Midbrain (tissue), 1 donor: ENCODE data around the gene CDK5RAP1.

Experiments
- DNase-seq: peaks from one replicate; lab custom pipeline; 2025; lab: John Stamatoyannopoulos, UW

Gene CDK5RAP1

DNA sequence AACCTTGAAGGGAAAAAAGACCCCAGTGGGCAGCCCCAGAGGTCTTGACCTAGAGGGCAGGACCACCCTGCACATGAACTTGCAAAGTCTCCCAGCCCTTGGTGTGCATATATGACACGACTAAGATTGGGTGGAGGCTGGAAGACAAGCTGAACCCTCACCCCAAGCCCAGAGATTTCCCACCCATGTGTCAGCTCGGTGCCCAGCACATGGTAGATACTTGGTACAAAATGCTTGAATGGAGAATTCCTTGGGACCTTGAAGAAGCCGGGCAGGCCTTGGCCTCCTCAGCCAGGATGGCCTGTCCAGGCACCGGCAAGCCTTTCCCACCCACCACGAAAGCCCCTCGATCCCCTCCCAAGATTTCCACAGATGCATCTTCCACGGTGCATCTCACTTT, 67.7 kb downstream of the CDK5RAP1 start:
- no peak for DNase-seq

DNA sequence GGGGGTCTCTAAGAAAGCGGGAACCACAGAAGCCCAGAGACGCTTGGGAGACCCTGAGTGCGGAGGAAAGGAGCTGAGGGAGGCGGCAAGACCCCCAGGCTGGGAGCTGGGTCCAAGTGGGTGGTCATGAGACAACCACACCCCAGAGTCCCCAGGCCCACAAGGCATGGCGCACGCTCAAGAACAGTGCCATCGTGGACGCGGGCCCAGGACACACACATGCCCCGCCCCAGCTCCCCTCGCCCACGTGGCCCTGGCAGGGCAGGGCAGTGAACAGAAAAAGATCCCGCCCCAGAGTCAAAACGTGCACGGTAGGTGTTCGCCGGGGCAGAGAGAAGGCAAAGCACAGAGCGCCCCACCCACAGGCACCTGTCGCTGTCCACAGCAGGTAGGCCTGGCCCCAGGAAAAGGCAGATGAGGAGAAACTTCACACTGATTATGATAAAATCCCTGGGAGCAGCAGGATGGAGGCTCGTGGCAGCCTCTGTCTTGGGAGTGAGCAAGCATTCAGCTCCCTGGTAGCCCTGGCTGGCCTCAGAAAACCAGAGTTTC, 68.3 kb downstream of the CDK5RAP1 start:
- no peak for DNase-seq

DNA sequence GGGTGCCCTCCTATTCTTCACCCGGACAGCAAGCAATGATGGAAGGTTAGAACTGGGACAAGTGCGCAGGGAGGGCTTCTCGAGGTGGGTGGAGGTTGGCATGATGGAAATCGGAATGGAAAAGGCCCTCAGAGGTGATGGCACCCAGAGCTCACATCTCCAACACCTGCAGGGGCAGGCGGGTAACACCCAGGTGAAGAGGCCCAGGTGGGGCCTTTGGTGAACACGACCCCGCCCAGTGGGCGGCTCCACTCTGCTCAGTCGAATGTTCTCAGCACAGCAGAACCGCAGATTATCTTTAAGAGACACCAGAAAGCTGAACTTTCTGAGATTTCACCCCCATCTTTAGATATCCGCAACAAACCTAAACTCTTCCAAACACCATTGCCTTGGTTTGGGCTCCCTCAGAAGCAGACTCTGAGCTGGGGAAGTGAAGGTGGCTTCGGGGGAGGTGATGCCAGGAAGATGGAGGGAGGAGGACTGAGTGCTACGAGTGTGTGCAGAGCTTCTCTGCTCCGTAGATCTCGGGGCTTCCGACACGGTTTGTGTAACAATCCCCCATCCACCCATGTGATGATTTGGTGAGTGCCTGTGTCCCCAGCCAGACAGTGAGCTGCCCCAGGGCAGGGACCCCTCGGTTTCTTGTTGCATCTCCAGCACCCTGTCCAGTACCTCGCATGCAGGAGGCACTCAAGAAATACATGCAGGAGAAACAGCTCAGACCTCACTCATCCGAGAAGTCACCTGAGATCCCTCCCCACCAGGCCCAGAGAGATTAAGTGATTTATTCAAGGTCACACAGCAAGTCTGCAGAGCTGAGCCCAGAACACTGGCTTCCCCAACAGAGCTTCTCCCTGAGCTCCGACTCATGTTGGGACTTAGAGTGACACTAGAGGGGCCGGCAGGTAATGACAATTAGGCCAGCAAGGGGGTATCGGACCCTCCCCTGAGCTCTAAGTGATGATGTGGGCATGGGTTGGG, 72.9 kb downstream of the CDK5RAP1 start:
- no peak for DNase-seq

- no peak for DNase-seq
These were observed 76.0 kb downstream of the CDK5RAP1 start for GRCh38 chr20:33325350-33325749.

DNA sequence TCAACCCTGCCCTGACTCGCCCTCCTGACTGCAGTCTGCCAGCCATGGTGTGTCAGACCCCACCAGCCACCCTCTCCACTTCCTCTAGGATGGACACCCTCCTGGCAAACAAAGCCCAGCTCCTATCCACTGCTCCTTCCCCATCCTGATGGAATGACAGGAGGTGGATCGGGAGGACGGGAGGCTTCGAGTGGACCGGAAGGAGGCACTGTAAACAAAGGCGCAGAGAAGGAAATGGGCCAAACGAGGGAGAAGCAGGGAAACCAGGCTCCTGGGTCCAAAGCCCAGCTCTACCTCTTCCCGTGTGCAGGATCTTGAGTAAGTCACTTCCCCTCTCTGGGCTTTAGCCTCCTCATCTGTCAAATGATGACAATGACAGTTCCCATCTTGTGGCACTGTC, 78.1 kb downstream of the CDK5RAP1 start:
- DNase-seq: no peak

GRCh38 chr20:33322456-33322855, 78.9 kb downstream of the CDK5RAP1 start:
- DNase-seq: no peak

GRCh38 chr20:33320006-33320405, 81.3 kb downstream of the CDK5RAP1 start:
- DNase-seq: no peak

GRCh38 chr20:33318096-33318429, 83.3 kb downstream of the CDK5RAP1 start:
- no peak for DNase-seq

DNA sequence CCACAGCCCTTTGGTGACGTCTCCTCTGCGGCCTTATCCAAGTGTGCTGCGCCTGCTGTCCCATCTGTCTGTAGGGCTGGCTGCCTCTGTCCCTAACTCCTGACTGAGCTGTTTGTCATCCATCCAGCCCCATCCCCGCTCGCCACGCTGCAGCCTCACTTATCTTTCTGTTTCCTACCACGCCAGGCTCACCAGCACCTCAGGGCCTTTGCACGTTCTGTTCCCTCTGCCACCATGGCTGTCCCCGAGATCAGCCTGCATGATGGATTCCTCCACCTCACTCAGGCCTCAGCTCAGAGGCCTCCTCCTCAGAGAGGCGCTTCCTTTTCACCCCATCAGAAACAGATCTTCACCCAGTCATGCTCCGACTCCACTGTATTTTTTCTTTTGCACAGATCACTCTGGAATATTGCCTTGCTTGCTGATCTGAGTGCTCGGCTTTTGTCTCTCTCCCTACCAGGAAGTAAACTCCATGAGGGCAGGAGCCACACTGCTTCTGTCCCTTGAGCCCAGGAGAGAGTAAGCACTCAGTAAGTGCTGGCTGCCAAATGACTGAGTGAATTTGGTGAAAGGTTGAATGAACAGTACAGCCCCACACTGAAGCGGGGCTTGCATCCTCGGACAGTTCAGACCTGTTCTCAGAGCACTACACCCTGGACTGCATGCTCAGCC, 83.8 kb downstream of the CDK5RAP1 start:
- no peak for DNase-seq

DNA sequence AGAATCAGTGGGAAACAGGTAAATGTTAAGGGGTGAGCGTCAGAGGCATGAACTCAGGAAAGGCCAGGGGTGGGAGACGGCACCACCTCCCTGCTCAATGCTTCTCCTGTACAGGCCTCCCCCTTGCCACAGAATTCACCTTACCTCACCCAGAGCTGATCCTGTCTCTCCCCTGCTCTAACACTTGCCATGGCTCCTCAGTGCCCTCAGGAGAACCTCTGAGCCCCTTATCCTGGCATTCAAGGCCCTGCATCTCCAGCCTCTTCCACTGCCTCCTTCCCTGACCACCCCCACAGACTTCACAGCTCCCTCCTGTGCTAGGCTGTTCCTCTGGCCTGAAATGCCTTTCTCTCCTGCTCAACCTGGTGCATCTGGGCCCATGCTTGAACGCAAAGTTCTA, 84.4 kb downstream of the CDK5RAP1 start:
- no peak for DNase-seq

- no peak for DNase-seq
These were observed 85.0 kb downstream of the CDK5RAP1 start for GRCh38 chr20:33316343-33316742.

DNA sequence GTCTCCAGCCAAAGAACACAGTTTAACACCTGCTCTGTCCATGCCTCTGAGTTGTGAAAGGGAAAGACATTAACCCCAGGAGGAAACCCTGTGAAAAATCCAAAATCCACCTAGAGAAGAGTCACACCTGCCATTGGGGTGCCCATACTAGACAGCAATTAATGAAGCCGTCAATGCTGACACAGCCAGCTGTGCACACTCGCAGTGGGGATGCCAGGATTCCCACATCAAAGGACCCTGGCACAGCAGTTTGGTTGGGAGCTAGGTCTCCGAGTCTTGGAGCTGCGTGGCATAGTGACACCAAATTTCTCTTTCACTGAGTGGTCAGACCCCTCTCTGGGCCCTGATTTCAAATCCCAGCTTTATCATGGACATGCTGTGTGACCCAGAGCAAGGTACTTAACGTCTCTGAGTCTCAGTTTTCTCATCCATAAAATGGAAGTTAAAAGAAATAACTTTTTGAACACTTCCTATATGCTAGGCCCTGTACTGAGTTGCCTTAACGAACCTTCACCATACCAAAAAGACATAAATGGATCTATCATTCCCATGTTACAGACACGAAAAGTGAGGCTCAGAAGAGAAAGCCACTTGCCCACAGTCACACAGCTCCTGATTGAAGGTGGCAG, 87.5 kb downstream of the CDK5RAP1 start:
- no peak for DNase-seq

DNA sequence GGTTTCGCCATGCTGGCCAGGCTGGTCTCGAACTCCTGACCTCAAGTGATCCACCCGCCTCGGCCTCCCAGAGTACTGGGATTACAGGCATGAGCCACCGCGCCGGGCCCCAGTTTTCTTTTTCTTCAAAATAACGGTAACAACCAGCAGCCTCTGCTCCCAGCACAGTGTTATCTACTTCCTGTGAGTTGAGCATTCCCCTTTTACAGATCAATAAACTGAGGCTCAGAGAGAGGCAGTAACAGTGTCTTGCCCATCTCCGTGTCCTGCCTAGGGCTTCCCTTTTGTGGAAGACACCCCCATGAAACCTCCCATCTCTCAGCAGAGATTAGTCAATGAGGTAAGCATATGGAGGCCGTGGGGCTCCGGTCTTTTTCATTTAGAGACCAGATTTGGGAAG, 88.7 kb downstream of the CDK5RAP1 start:
- DNase-seq: no peak

DNA sequence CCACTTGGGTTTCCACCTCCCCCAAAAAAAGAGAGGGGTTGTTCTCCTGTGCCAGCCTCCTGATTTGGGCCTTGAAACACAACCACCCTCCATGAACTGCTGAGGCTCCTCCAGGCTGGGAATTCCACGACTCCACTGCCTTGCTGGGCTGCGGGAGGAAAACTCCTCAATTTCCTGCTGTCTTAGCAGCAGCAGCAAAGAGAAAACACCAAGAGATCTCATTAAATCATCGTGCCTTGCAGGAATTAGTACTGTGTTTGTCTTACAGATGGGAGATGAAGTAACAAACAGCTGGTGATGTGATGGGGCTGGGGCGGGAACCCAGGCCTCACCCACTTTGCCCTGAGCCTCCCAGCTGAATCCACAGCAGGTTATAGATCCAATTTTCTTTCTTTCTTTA, 89.3 kb downstream of the CDK5RAP1 start:
- no peak for DNase-seq

DNA sequence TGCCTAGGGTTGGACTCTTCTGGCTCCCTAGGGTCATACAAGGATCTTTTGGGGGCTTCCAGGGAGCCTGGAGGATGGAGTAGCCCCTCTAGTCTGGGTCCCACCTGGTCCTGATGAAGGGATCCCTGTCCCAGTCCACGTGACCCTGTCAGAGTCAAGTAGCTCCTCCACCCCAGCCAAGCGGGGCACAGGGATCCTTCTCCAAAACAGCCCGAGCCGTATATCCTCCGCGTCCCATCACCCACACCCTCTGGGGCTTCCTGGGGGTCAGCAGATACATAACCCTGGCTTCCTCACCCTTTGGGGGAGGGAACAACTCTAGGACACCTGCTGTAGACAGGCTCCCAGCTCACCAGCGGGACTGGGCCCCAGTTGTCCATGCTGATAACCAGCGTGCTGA, 90.3 kb downstream of the CDK5RAP1 start:
- DNase-seq: no peak

- DNase-seq: no peak
These were observed 90.9 kb downstream of the CDK5RAP1 start for GRCh38 chr20:33310327-33310899.

GRCh38 chr20:33309631-33310030, 91.7 kb downstream of the CDK5RAP1 start:
- DNase-seq: no peak
